Endothelial cell of umbilical vein (primary cell): ENCODE data around the gene AP5M1. TPM values are rescaled to one million over a fixed set of nuclear protein-coding genes. Genes with fewer than 3 reads are reported as not detected.
"Not testable (repeated sequence)": the region's sequence is repeated elsewhere in the genome, so short reads cannot be mapped to it uniquely, and the experiment has no call there.

Experiments used
- BruUV-seq: library from RNA; stranded (reverse); fragments of 400-500 nt; replicated peaks from 2 replicates; lab custom pipeline; 2021; lab: Mats Ljungman, UMichigan
- CTCF ChIA-PET: fragments of 300-600, 350-600 bp; sonication (Branson Sonifier 250); formaldehyde crosslinking; loops from one replicate; lab custom pipeline; 2021; ENCODE audit warnings: antibody characterized with exemption, inconsistent platforms; lab: Charles Lee
- POLR2A ChIA-PET: fragments of 300-600, 350-600 bp; sonication (Branson Sonifier 250); formaldehyde crosslinking; loops from one replicate; lab custom pipeline; 2021; ENCODE audit warnings: antibody characterized with exemption, inconsistent platforms; lab: Charles Lee
- DNase-seq: peaks from one replicate; pipeline ENCODE4 v3.0.0-alpha.2; 2011; ENCODE audit warnings: low read depth, low spot score
- FAIRE-seq: peaks from 2 replicates; lab custom pipeline; 2011; peaks lifted over from hg19 to GRCh38; lab: Jason Lieb, UNC
- H2AFZ ChIP-seq: 2 replicates; pipeline ENCODE4 v1.6.0; 2012; ENCODE audit warnings: low read depth, low read length, control low read depth, inconsistent platforms
- H3K27ac ChIP-seq: 2 replicates; pipeline ENCODE4 v1.5.1; 2011; ENCODE audit warnings: low read depth, mild to moderate bottlenecking, control low read depth, low read length, moderate library complexity; ENCODE audit not compliant: insufficient read depth
- H3K27me3 ChIP-seq, 2 experiments: 2 replicates each; pipeline versions ENCODE4 v1.6.0 to v1.6.1; 2011; ENCODE audit warnings: low read length in 2 of 2, mixed read lengths in 1 of 2; ENCODE audit not compliant: control insufficient read depth in 2 of 2, insufficient read depth in 2 of 2
- H3K36me3 ChIP-seq, 2 experiments: 2 replicates in 1 of 2; 3 replicates in 1 of 2; pipeline ENCODE4 v1.5.1; 2011; ENCODE audit warnings: low read length in 2 of 2, mild to moderate bottlenecking in 1 of 2, moderate library complexity in 1 of 2; ENCODE audit not compliant: control insufficient read depth in 2 of 2, insufficient read depth in 2 of 2; ENCODE audit errors: extremely low read depth in 1 of 2
- H3K4me1 ChIP-seq: 3 replicates; pipeline ENCODE4 v1.5.1; 2011; ENCODE audit warnings: mild to moderate bottlenecking, low read length; ENCODE audit not compliant: control insufficient read depth, insufficient read depth; ENCODE audit errors: extremely low read depth
- H3K4me2 ChIP-seq: 2 replicates; pipeline ENCODE4 v1.6.1; 2011; ENCODE audit warnings: low read length, control low read depth, mixed read lengths; ENCODE audit not compliant: insufficient read depth
- H3K4me3 ChIP-seq, 3 experiments: fragments of 200-600 bp in 1 of 3; sonication (generic), shearing (Covaris generic) in 1 of 3; replicated peaks in 1 of 3; 2 replicates each; pipeline ENCODE4 v1.5.1; 2011 to 2016; ENCODE audit warnings: control low read depth in 3 of 3, low read length in 3 of 3, mild to moderate bottlenecking in 2 of 3, inconsistent platforms in 1 of 3, low read depth in 1 of 3, moderate library complexity in 1 of 3; ENCODE audit not compliant: insufficient read depth in 1 of 3
- H3K79me2 ChIP-seq: 2 replicates; pipeline ENCODE4 v1.6.0; 2012; ENCODE audit warnings: low read length, inconsistent platforms; ENCODE audit not compliant: control insufficient read depth, insufficient read depth
- H3K9ac ChIP-seq: replicated peaks from 2 replicates; pipeline ENCODE3; 2011; ENCODE audit warnings: low read length, control low read depth; ENCODE audit not compliant: insufficient read depth; ENCODE audit errors: extremely low read depth
- H3K9me1 ChIP-seq: replicated peaks from 3 replicates; pipeline ENCODE4 v1.6.0; 2011; ENCODE audit warnings: mild to moderate bottlenecking, low read length; ENCODE audit not compliant: control insufficient read depth, insufficient read depth; ENCODE audit errors: extremely low read depth
- H3K9me3 ChIP-seq: replicated peaks from 2 replicates; pipeline ENCODE4 v1.5.1; 2012; ENCODE audit warnings: low read length, inconsistent platforms; ENCODE audit not compliant: control insufficient read depth, insufficient read depth
- H4K20me1 ChIP-seq: replicated peaks from 2 replicates; pipeline ENCODE3; 2011; ENCODE audit warnings: mild to moderate bottlenecking, low read length; ENCODE audit not compliant: control insufficient read depth, insufficient read depth; ENCODE audit errors: extremely low read depth
- dilution Hi-C: fragments of 300-500 bp; cut with MboI; formaldehyde crosslinking; loops from one replicate; pipeline ENCODE4 v1.15.0; 2019; ENCODE audit warnings: low sequenced_read_pairs; ENCODE audit not compliant: extremely low pct_ligation_motif_present
- intact Hi-C: fragments of 100-400 bp; cut with micrococcal nuclease; formaldehyde crosslinking; loops from one replicate; pipeline ENCODE4 v1.10.0; 2022
- polyA plus RNA-seq, 4 experiments: library from polyadenylated mRNA; depleted of rRNA in 3 of 4; stranded (reverse) in 3 of 4; unstranded in 1 of 4; fragments of >200 nt; gene quantifications; 2 replicates each; pipeline versions ENCODE4 v1.2.1 to v1.2.3, GENCODE V29; 2011 to 2012; ENCODE audit warnings: missing spikeins in 1 of 4
- total RNA-seq: library from RNA; stranded (reverse); gene quantifications from 2 replicates; pipeline ENCODE4 v1.2.3, GENCODE V29; 2021

Gene AP5M1
- total and polyA plus RNA-seq, 2 donors (not counting 3 experiments of a cell fraction or from before 2014, with no cell fraction given): 14.8 to 38.7 TPM

DNA sequence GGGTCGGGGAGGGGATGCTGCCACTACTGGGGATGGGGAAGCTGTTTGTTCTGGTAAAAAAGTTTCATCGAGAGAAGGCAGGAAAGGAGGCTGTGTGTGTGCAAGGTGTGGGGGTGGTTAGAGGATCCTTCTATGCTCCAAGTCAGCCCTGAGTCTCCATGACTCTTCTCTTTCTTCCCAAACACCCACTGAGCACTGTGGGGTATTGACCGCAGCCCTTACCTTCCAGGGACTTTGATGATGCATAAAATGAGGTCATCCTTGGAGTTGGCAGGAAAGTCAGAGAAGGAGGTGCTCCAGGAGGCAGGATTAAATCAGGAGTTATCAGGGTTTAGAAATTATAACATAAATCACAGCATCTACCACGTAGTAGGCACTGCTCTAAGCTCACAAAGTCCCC, 63.7 kb downstream of the AP5M1 start:
- H3K27ac ChIP-seq, H3K9me3 ChIP-seq, H3K4me1 ChIP-seq, H3K36me3 ChIP-seq, CTCF ChIA-PET, H3K4me3 ChIP-seq, H3K9me1 ChIP-seq, H4K20me1 ChIP-seq, H3K79me2 ChIP-seq, H3K9ac ChIP-seq, dilution Hi-C loops, H3K27me3 ChIP-seq, FAIRE-seq, H3K4me2 ChIP-seq, POLR2A ChIA-PET, intact Hi-C loops, H2AFZ ChIP-seq, BruUV-seq, DNase-seq: not testable (repeated sequence)

DNA sequence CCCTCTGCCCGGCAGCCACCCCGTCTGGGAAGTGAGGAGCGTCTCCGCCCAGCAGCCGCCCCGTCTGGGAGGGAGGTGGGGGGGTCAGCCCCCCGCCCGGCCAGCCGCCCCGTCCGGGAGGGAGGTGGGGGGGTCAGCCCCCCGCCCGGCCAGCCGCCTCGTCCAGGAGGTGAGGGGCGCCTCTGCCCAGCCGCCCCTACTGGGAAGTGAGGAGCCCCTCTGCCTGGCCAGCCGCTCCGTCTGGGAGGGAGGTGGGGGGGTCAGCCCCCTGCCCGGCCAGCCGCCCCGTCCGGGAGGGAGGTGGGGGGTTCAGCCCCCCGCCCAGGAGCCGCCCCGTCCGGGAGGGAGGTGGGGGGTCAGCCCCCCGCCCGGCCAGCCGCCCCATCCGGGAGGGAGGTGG, 65.0 kb downstream of the AP5M1 start:
- H3K9ac ChIP-seq, DNase-seq, FAIRE-seq, H3K79me2 ChIP-seq, H3K9me1 ChIP-seq, H2AFZ ChIP-seq, CTCF ChIA-PET, H4K20me1 ChIP-seq, H3K4me3 ChIP-seq, H3K27me3 ChIP-seq, intact Hi-C loops, H3K9me3 ChIP-seq, POLR2A ChIA-PET, dilution Hi-C loops, H3K4me1 ChIP-seq, H3K4me2 ChIP-seq, BruUV-seq, H3K36me3 ChIP-seq, H3K27ac ChIP-seq: not testable (repeated sequence)

DNA sequence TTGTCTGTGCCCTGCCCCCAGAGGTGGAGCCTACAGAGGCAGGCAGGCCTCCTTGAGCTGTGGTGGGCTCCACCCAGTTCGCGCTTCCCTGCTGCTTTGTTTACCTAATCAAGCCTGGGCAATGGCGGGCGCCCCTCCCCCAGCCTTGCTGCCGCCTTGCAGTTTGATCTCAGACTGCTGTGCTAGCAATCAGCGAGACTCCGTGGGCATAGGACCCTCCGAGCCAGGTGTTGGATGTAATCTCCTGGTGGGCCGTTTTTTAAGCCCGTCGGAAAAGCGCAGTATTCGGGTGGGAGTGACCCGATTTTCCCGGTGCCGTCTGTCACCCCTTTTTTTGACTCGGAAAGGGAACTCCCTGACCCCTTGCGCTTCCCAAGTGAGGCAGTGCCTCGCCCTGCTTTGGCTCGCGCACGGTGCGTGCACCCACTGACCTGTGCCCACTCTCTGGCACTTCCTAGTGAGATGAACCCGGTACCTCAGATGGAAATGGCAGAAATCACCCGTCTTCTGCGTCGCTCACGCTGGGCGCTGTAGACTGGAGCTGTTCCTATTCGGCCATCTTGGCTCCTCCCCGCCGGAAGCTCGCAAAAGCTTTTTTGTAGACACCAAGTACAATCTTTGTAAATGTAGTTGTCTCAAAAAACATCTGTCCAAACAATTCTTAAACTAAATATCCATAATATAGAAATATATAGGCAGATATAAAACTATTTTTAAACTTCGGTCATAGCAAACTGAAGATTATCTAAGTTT, 75.0 kb downstream of the AP5M1 start:
- H3K27ac ChIP-seq, FAIRE-seq, intact Hi-C loops, H3K9me3 ChIP-seq, DNase-seq, H2AFZ ChIP-seq, dilution Hi-C loops, H3K4me1 ChIP-seq, H4K20me1 ChIP-seq, H3K27me3 ChIP-seq, H3K36me3 ChIP-seq, H3K9me1 ChIP-seq, POLR2A ChIA-PET, H3K9ac ChIP-seq, BruUV-seq, CTCF ChIA-PET, H3K4me3 ChIP-seq, H3K79me2 ChIP-seq, H3K4me2 ChIP-seq: not testable (repeated sequence)
